22Rv1 (cell line): Measurements from ENCODE around the gene GRIK5.

ENCODE experiments used
- ZFX ChIP-seq: fragments of 450-650 bp; IDR thresholded peaks from 2 replicates; pipeline ENCODE4 v1.6.1; 2017; ENCODE audit warnings: antibody characterized with exemption, borderline replicate concordance
- TF ChIP-seq, protein P1 (sequence below): fragments of 450-650 bp; IDR thresholded peaks from 2 replicates; pipeline ENCODE4 v1.5.1; 2017; ENCODE audit warnings: mild to moderate bottlenecking

DNA sequence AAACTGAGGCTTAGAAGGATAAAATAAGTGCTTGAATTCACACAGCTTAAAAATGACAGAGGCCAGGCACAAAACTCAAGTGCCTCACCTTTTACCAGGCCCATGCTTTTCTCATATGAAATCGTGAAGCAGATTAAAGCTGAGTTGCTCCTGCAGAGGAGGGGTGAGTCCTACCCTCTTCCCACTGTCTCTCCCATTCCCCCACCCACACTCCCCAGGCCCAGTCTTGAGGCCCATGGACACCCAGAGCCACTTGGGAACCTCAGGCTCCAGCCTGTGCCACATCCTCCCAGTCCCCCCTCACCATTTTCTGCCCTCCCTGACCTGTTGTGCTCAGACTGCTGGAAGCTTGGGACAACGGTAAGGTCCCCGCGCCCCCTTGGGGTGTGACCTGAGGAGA, 23.5 kb upstream of the GRIK5 start:
- TF ChIP-seq, protein P1, sequence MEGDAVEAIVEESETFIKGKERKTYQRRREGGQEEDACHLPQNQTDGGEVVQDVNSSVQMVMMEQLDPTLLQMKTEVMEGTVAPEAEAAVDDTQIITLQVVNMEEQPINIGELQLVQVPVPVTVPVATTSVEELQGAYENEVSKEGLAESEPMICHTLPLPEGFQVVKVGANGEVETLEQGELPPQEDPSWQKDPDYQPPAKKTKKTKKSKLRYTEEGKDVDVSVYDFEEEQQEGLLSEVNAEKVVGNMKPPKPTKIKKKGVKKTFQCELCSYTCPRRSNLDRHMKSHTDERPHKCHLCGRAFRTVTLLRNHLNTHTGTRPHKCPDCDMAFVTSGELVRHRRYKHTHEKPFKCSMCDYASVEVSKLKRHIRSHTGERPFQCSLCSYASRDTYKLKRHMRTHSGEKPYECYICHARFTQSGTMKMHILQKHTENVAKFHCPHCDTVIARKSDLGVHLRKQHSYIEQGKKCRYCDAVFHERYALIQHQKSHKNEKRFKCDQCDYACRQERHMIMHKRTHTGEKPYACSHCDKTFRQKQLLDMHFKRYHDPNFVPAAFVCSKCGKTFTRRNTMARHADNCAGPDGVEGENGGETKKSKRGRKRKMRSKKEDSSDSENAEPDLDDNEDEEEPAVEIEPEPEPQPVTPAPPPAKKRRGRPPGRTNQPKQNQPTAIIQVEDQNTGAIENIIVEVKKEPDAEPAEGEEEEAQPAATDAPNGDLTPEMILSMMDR: no peak
- no peak for TF ChIP-seq ZFX
